Upper lobe of left lung (tissue), 4 donors: ENCODE results near the gene SH2B3.

Experiments
- EP300 ChIP-seq, 4 donors: sonication (generic); formaldehyde crosslinking; IDR thresholded peaks; one replicate each; pipeline ENCODE4 v1.5.1; 2017; ENCODE audit warnings: antibody characterized with exemption in 4 of 4, control low read depth in 2 of 4
- POLR2A ChIP-seq, 4 donors: fragments of 450-650 bp; IDR thresholded peaks; one replicate each; pipeline ENCODE4 v1.5.1; 2016 to 2017; ENCODE audit warnings: antibody characterized with exemption in 4 of 4, mild to moderate bottlenecking in 2 of 4
- POLR2AphosphoS5 ChIP-seq, 2 donors: sonication (generic); formaldehyde crosslinking; IDR thresholded peaks; one replicate each; pipeline ENCODE4 v1.5.1; 2017; ENCODE audit warnings: antibody characterized with exemption in 2 of 2
- TF ChIP-seq, protein P1 (sequence below), 6 experiments: fragments of 450-650 bp in 4 of 6; fragments of 200-600 bp in 2 of 6; sonication (generic) in 2 of 6; IDR thresholded peaks; one replicate each; pipeline ENCODE4 v1.5.1; 2016 to 2019; ENCODE audit warnings: antibody characterized with exemption in 6 of 6

DNA sequence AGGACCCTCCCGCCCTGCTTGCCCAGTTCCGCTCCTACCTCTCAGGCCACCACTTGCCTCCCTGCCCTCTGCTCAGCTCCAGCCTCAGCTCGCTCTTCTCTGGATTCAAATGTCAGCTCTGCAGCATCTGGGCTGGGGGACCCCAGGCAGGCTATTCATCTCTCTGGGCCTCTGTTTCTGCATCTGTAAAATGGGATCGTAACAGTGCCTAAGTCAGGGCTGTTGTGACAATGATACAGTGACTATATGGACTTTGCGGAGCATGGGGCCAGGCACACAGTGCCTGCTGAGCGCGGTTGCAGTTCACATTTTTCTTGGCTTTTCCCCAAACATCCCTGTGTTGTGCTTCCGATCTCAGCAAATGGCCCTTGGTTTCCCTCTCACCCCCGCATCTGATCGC is 39.6 kb upstream of the SH2B3 start:
- TF ChIP-seq, protein P1, sequence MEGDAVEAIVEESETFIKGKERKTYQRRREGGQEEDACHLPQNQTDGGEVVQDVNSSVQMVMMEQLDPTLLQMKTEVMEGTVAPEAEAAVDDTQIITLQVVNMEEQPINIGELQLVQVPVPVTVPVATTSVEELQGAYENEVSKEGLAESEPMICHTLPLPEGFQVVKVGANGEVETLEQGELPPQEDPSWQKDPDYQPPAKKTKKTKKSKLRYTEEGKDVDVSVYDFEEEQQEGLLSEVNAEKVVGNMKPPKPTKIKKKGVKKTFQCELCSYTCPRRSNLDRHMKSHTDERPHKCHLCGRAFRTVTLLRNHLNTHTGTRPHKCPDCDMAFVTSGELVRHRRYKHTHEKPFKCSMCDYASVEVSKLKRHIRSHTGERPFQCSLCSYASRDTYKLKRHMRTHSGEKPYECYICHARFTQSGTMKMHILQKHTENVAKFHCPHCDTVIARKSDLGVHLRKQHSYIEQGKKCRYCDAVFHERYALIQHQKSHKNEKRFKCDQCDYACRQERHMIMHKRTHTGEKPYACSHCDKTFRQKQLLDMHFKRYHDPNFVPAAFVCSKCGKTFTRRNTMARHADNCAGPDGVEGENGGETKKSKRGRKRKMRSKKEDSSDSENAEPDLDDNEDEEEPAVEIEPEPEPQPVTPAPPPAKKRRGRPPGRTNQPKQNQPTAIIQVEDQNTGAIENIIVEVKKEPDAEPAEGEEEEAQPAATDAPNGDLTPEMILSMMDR (IDR thresholded peaks at IDR 0.05) = no peak
- TF ChIP-seq EP300 (IDR thresholded peaks at IDR 0.05) (no peak), POLR2A (IDR thresholded peaks at IDR 0.05) (no peak), POLR2AphosphoS5 (IDR thresholded peaks at IDR 0.05) (no peak)
